Gastrocnemius medialis (tissue), 4 donors: ENCODE measurements around the gene TFAP2C.

ENCODE experiments used
- POLR2A ChIP-seq, 2 donors: fragments of 450-650 bp; IDR thresholded peaks; one replicate each; pipeline ENCODE4 v1.6.1; 2017; ENCODE audit warnings: antibody characterized with exemption in 2 of 2, mild to moderate bottlenecking in 2 of 2, moderate library complexity in 2 of 2
- TF ChIP-seq, protein P1 (sequence below), 5 experiments: fragments of 450-650 bp in 3 of 5; fragments of 200-600 bp in 2 of 5; sonication (generic) in 2 of 5; IDR thresholded peaks in 4 of 5; conservative IDR thresholded peaks in 1 of 5; 1 replicate in 4 of 5; 2 replicates in 1 of 5; pipeline ENCODE4 v1.5.1; 2016 to 2019; ENCODE audit warnings: antibody characterized with exemption in 5 of 5, mild to moderate bottlenecking in 3 of 5, moderate library complexity in 3 of 5

- no peak for TF ChIP-seq POLR2A (IDR thresholded peaks at IDR 0.05)
- TF ChIP-seq, protein P1, sequence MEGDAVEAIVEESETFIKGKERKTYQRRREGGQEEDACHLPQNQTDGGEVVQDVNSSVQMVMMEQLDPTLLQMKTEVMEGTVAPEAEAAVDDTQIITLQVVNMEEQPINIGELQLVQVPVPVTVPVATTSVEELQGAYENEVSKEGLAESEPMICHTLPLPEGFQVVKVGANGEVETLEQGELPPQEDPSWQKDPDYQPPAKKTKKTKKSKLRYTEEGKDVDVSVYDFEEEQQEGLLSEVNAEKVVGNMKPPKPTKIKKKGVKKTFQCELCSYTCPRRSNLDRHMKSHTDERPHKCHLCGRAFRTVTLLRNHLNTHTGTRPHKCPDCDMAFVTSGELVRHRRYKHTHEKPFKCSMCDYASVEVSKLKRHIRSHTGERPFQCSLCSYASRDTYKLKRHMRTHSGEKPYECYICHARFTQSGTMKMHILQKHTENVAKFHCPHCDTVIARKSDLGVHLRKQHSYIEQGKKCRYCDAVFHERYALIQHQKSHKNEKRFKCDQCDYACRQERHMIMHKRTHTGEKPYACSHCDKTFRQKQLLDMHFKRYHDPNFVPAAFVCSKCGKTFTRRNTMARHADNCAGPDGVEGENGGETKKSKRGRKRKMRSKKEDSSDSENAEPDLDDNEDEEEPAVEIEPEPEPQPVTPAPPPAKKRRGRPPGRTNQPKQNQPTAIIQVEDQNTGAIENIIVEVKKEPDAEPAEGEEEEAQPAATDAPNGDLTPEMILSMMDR (IDR thresholded peaks at IDR 0.05 in 4 of 5, conservative IDR thresholded peaks at IDR 0.05 in 1 of 5): no peak
Observed at GRCh38 chr20:56676679-56677078, 47.6 kb downstream of the TFAP2C start.
